Mucosa of rectum (tissue), 2 donors: Measurements from ENCODE around the gene ZSCAN30.

ENCODE experiments used
- H3K27ac ChIP-seq, 2 donors: one replicate each; pipeline ENCODE4 v1.7.0; 2013; ENCODE audit warnings: inconsistent platforms in 2 of 2, low read depth in 2 of 2, low read length in 2 of 2
- H3K27me3 ChIP-seq, 2 donors: one replicate each; pipeline ENCODE4 v1.7.0; 2013; ENCODE audit warnings: low read length in 2 of 2; ENCODE audit not compliant: control insufficient read depth in 2 of 2, insufficient read depth in 2 of 2
- H3K36me3 ChIP-seq, 2 donors: one replicate each; pipeline ENCODE4 v1.7.0; 2013; ENCODE audit warnings: low read length in 2 of 2; ENCODE audit not compliant: control insufficient read depth in 2 of 2, insufficient read depth in 2 of 2
- H3K4me1 ChIP-seq, 2 donors: one replicate each; pipeline ENCODE4 v1.7.0; 2013; ENCODE audit warnings: low read length in 2 of 2, mild to moderate bottlenecking in 1 of 2; ENCODE audit not compliant: control insufficient read depth in 2 of 2, insufficient read depth in 2 of 2
- H3K4me3 ChIP-seq, 2 donors: one replicate each; pipeline ENCODE4 v1.7.0; 2013; ENCODE audit warnings: low read length in 2 of 2
- H3K9ac ChIP-seq, 2 donors: one replicate each; pipeline ENCODE4 v1.7.0; 2013; ENCODE audit warnings: low read length in 2 of 2, low read depth in 1 of 2, mild to moderate bottlenecking in 1 of 2
- H3K9me3 ChIP-seq, 2 donors: one replicate each; pipeline ENCODE4 v1.7.0; 2013; ENCODE audit warnings: low read length in 2 of 2; ENCODE audit not compliant: control insufficient read depth in 2 of 2
- donor health status: healthy.
- donor health status: Normal muscosa, but diverticular disease.

Gene ZSCAN30

GRCh38 chr18:35322486-35323458, 32.7 kb upstream of the ZSCAN30 start:
- Histone ChIP-seq H3K4me1 (no peaks in the 10 kb centered on the region), H3K36me3 (no peaks in the 10 kb centered on the region), H3K4me3 (no peak overlapping the region), H3K27ac (no peak overlapping the region), H3K27me3 (no peaks in the 10 kb centered on the region), H3K9ac (no peak overlapping the region), H3K9me3 (no peaks in the 10 kb centered on the region)

- Histone ChIP-seq H3K27ac (no peak overlapping the region), H3K9ac (no peak overlapping the region), H3K4me3 (no peak overlapping the region), H3K4me1 (no peaks in the 10 kb centered on the region), H3K9me3 (peaks cover 20 to 30% of the 10 kb centered on the region in 2 donors), H3K27me3 (no peaks in the 10 kb centered on the region), H3K36me3 (peaks cover 12 to 14% of the 10 kb centered on the region in 2 donors)
These were observed 21.5 kb upstream of the ZSCAN30 start for GRCh38 chr18:35311496-35311895.

- Histone ChIP-seq H3K9ac (no peak overlapping the region), H3K9me3 (peaks cover 43 to 47% of the 10 kb centered on the region in 2 donors), H3K27ac (no peak overlapping the region), H3K4me1 (no peaks in the 10 kb centered on the region), H3K27me3 (no peaks in the 10 kb centered on the region), H3K36me3 (peaks cover 34 to 42% of the 10 kb centered on the region in 2 donors), H3K4me3 (no peak overlapping the region)
These were observed 16.7 kb upstream of the ZSCAN30 start for GRCh38 chr18:35306588-35307250.

GRCh38 chr18:35303610-35304009, 13.6 kb upstream of the ZSCAN30 start:
- Histone ChIP-seq H3K4me3 (no peak overlapping the region), H3K9me3 (peaks cover 36 to 38% of the 10 kb centered on the region in 2 donors), H3K27me3 (no peaks in the 10 kb centered on the region), H3K36me3 (peaks cover 43 to 46% of the 10 kb centered on the region in 2 donors), H3K4me1 (no peaks in the 10 kb centered on the region), H3K9ac (no peak overlapping the region), H3K27ac (no peak overlapping the region)

DNA sequence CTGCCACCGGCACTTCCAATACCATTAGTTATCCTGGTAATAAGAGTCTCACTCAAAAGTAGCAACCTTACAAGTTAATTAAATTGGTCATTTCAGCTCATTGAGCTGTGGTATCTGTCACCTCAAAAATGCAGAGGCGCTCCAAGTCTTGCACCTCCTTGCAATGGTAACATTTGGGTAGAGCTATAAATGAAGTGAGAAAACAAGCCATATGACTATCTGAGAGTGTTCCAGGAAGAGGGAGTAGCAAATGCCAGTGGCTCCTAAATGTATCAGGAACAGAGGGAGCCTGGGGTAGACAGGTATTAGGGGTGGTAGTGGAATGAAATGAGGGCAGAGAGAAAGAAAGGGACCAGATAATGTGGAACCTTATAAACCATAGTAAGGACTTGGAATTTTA, 6.0 kb upstream of the ZSCAN30 start:
- Histone ChIP-seq H3K4me3 (no peak overlapping the region), H3K27me3 (no peaks in the 10 kb centered on the region), H3K36me3 (peaks cover 14 to 28% of the 10 kb centered on the region in 2 donors), H3K27ac (no peak overlapping the region), H3K9me3 (no peaks in the 10 kb centered on the region), H3K9ac (no peak overlapping the region), H3K4me1 (peaks cover 2 to 5% of the 10 kb centered on the region in 2 donors)

DNA sequence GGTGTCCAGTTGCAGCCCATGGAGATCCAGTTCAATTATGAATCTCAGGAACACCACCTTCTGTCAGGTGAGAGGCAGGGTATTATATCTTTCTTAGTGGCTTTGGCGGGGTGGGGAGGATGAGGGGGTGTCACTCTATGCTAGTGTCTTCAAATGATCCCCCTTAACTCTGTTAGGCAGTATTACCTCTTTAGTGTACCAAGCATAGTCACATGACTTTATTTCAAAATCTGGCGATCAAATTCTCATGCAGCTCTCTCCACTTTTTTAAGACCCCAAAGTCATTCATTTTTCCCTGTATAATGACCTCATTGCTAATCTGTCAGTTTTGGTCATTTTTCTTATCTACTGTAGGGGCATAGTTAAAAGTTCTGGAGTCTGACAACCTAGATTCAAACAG, 1.1 kb upstream of the ZSCAN30 start:
- Histone ChIP-seq H3K9me3 (no peaks in the 10 kb centered on the region), H3K4me1 (peaks cover 7 to 11% of the 10 kb centered on the region in 2 donors), H3K4me3 (peak overlapping the region; percentile 82 to 98), H3K36me3 (peaks cover 4 to 16% of the 10 kb centered on the region in 2 donors), H3K9ac (peak overlapping the region; percentile 85 to 86), H3K27ac (no peak overlapping the region), H3K27me3 (no peaks in the 10 kb centered on the region)

- Histone ChIP-seq H3K9ac (peak overlapping the region; percentile 85 to 86), H3K36me3 (peaks cover under 1 to 9% of the 10 kb centered on the region in 2 donors), H3K27ac (peak overlapping the region; percentile 74 to 86), H3K4me3 (peak overlapping the region; percentile 82 to 98), H3K27me3 (no peaks in the 10 kb centered on the region), H3K4me1 (peaks cover 7 to 11% of the 10 kb centered on the region in 2 donors), H3K9me3 (no peaks in the 10 kb centered on the region)
These were observed 319 bp downstream of the ZSCAN30 start for GRCh38 chr18:35289727-35290093.

DNA sequence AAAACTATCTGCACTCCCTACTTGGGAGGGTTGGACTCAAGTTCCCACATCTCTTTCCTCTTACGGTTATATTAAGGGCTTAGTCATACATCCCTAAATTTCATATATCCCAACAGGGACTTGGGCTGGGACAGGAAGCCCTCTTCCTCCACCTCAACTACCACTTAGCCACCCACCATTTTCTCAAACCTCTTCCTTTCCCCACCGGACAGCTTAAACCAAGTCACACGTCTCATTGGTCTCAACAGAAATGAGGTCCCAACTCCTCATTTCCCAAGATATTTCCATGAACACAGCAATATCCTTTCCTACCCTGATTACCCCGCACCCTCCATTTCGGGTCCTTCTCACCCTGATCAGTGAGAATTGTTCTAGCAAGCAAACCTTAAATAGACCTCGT, 736 bp downstream of the ZSCAN30 start:
- Histone ChIP-seq H3K4me1 (peaks cover 7 to 11% of the 10 kb centered on the region in 2 donors), H3K9me3 (no peaks in the 10 kb centered on the region), H3K27ac (peak overlapping the region in 1 of 2 donors; percentile 86), H3K27me3 (no peaks in the 10 kb centered on the region), H3K36me3 (peaks cover 3 to 9% of the 10 kb centered on the region in 2 donors), H3K9ac (peak overlapping the region; percentile 85 to 86), H3K4me3 (peak overlapping the region; percentile 82 to 98)

DNA sequence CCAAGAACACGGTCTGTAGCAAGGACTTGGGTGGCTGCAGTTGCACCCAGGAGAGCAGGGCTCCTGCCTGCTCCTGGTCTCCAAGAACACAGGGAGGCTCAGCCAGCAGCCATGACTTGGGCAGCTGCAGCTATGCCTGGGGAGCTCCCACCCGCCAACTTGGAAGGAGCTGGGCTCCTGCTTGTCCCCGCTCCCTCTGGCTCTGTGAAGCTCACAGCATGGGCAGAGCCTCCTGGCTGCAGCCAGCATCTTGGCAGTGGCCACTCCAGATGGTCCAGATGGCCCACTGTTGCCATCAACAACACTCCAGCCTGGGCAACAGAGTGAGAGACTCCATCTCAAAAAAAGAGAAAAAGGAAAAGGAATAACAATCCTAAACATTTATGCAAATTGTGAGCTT, 5.2 kb downstream of the ZSCAN30 start:
- Histone ChIP-seq H3K27me3 (no peaks in the 10 kb centered on the region), H3K4me1 (peaks cover 4 to 5% of the 10 kb centered on the region in 2 donors), H3K27ac (no peak overlapping the region), H3K9ac (no peak overlapping the region), H3K9me3 (no peaks in the 10 kb centered on the region), H3K36me3 (peaks cover 0 to 8% of the 10 kb centered on the region in 2 donors), H3K4me3 (no peak overlapping the region)
